ENCODE data around the gene BCAS4.

BCAS4 gene

GRCh38 chr20:50823319-50823718, 28.5 kb downstream of the BCAS4 start:
- DNase-seq, result no peak

- DNase-seq, result no peak
These were observed 29.3 kb downstream of the BCAS4 start for GRCh38 chr20:50824137-50824536.

GRCh38 chr20:50826121-50826520, 31.3 kb downstream of the BCAS4 start:
- DNase-seq, result no peak

DNA sequence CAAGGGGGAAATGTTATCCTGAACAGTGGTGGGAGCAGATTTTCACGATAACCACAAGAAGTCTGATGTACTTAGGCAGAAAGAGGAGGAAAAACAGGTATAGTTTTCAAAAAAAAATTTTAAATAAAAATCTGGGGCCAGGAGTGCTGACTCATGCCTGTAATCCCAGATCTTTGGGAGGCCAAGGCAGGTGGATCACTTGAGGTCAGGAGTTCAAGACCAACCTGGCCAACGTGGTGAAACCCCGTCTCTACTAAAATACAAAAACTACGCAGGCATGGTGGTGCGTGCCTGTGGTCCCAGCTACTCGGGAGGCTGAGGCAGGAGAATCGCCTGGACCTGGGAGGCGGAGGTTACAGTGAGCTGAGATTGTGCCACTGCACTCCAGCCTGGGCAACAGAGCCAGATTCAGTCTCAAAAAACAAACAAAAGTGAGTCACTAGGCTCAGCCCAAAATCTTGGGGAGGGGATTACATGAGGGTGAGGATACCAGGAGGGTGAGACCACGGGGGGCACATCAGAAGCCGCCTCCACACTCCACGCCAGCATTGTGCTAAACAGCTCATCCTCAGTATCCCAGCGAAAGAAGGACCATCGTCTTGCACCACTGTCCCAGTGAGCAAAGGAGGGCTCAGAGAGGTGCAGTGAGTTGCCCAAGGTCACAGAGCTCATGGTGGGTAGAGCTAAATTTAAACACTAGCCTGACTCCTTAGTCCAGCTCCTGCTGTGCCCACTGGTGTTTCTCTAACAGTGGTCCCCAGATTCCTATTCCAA, 33.7 kb downstream of the BCAS4 start:
- DNase-seq, result no peak

- no peak for DNase-seq
These were observed 36.8 kb downstream of the BCAS4 start for GRCh38 chr20:50831622-50832021.

DNA sequence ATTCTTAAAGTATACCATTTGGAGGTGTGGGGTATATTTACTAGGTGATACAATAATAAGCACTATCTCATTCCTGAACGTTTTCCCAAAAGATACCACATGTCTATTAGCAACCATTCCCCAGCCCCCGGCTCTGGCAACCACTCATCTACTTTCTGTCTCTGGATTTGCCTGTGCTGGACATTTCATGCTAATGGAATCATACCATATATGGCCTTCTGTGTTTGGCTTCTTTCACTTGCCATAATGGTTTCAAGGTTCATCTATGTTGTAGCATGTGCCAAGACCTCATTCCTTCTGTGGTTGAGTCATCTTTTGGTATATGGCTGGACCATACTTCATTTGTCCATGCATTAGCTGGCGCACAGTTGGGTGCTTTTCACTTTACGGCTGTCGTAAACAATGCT, 39.7 kb downstream of the BCAS4 start:
- DNase-seq, result no peak

GRCh38 chr20:50837532-50838321, 42.9 kb downstream of the BCAS4 start:
- no peak for DNase-seq

DNA sequence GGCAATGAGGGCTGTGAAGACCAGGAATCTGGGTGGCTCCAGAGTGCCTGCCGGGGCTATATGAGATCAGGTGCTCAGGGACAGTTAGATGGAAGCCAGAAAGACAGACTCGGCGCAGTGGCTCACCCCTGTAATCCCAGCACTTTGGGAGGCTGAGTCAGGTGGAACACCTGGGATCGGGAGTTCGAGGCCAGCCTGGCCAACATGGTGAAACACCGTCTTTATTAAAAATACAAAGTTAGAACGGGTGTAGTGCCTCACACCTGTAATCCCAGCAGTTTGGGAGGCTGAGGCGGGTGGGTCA, 43.4 kb downstream of the BCAS4 start:
- no peak for DNase-seq

GRCh38 chr20:50838707-50839385, 44.0 kb downstream of the BCAS4 start:
- no peak for DNase-seq

DNA sequence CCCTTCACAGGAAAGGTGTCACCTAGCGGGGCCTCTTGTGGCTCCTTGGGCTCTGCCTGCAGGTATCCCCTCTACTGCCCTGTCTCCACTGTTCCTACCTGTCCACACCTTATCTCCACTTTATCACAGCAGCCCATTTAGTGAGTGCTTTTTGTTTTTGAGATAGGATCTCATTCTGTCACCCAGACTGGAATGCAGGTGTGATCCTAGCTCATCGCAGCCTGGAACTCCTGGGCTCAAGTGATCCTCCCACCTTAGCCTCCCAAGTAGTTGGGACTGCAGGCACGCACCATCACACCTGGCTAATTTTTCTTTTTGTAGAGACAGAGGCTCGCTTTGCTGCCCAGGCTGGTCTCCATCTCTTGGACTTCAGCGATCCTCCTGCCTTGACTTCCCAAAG, 48.0 kb downstream of the BCAS4 start:
- DNase-seq, result no peak

DNA sequence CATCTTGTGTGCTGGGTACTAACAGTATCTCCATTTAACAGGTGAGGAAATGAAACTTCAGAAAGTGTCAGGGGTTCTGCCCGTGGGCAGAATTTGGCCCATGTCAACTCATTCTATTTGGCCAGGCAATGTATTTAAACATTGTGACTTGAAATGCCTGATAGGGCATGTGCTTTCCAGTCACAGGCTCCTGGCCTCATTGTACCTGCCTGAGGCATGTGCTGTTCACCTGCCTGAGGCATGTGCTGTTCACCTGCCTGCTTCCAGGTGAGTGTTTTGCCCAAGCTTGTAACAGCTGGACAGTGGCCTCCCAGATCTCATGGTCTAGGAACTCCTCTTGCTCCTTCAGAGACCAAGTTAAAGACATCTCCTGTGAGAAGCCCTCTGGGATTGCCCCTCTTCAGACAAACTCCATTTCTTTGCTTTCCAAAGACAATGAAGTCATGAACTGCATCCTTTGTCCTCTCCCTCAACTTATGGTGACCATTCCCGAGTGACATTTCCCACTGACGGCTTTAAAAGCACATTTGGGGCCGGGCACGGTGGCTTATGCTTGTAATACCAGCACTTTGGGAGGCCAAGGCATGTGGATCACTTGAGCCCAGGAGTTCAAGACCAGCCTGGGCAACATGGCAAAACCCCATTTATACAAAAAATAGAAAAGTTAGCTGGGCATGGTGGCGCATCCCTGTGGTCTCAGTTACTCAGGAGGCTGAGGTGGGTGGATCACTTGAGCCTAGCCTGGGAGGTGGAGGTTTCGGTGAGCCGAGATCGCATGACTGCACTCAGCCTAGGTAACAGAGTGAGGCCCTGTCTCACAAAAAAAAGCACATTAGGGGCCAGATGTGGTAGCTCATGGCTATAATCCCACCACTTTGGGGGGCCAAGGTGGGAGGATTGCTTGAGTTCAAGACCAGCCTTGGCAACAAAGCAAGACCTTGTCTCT, 48.7 kb downstream of the BCAS4 start:
- no peak for DNase-seq

- DNase-seq, result no peak
These were observed 49.7 kb downstream of the BCAS4 start for GRCh38 chr20:50844430-50845100.

- DNase-seq, result no peak
These were observed 50.8 kb downstream of the BCAS4 start for GRCh38 chr20:50845566-50846215.

DNA sequence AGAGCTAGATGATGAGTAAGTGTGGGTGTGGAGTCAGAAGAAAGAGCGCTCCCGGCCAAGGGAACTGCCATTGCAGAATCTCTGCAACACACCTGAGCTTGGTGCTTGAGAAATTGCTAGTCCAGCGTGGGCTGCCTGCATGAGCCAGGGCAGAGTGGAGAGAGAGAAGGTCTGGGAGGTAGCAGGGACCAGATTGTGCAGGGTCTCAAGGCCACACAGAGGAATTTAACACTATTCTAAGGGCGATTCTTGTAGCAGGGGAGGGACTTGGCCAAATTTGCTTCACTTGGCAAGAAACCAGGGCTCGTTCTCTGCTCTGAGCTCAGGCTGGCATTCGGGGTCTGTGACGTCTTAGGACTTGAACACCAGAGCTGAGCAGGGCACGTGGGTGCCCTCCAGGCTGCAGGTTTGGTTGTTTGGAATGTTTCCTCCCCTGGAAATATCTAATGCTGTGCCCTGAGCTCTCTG, 53.5 kb downstream of the BCAS4 start:
- no peak for DNase-seq

- no peak for DNase-seq
These were observed 54.2 kb downstream of the BCAS4 start for GRCh38 chr20:50848846-50849673.

DNA sequence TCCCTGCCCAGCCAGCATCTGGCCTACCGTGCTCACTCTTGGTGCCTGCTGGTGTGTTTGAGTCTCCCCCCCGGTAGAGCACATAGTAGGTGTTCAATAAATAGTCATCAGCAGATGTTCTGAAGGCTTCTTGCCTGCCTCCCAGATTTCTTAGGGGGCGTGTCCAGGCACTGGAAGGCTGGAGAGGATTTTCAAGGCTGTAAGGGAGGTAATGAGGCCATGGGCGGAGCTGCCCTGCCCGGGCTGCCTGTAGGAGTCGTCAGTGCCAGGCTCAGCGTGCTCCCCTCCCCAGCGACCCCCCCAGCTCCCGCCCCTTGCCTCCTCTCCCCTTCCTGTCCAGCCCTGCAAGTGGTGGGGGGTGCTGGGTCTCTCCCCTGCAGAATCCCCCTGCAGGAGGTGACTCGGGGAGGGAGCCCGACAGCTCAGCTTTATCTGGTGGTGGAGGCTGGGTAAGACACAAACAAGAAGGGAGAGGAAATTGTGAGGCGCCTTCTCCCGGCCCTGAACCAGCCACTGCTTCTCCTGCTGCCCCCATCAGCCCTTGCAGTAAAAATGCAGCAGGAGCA, 55.9 kb downstream of the BCAS4 start:
- no peak for DNase-seq

GRCh38 chr20:50852085-50852484, 57.2 kb downstream of the BCAS4 start:
- DNase-seq, result no peak

DNA sequence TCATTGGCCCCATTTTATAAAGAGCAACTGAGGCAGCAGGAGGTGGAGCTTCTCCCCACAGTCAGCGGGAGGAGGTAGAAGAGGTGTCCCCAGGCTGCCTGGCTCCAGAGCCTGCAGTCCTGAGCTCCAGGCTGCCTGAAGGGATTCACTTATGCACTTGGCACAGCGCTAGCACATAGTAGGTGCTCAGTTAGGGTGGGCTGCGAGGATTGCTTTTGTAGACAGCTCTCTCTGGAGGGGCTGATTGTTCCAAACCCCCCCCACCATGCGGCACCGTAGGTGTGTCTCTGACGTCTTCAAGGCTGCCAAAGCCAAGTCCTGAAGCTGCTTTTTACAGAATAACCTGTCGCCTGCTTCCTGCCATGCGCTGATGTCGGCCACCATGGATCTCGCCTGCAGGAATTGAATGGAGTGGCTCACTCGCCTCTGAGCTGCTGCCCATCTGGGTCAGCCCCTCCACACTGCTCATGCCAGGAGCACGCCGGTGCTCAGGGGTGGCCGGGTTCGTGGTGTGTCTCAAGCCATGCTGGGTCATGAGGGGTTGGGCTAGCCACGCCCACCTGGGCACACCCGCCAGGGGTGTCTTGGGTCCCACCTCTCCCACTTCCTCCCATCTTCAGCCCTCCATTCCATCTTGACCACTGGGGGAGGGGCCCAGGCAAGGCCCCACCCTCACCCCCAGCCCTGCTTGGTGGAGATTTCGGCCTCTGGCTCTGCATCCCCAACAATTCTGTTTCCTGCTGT, 59.8 kb downstream of the BCAS4 start:
- DNase-seq, result no peak

Data from cerebellar nuclear complex (tissue), 1 donor.